Gastroesophageal sphincter (tissue), 4 donors: ENCODE measurements around the gene YPEL1. TPM values are rescaled to one million over a fixed set of nuclear protein-coding genes. Genes with fewer than 3 reads are reported as not detected.

Source experiments
- ATAC-seq: fragments of 150-250 bp; one replicate; pipeline ENCODE4 v1.9.1; 2016; ENCODE audit warnings: mild to moderate bottlenecking, moderate library complexity
- H3K27ac ChIP-seq, 4 donors: fragments of 200-600 bp; sonication (generic) in 3 of 4; 1 replicate in 3 of 4; 2 replicates in 1 of 4; pipeline ENCODE4 v1.5.1; 2016 to 2019
- H3K27me3 ChIP-seq: fragments of 200-600 bp; sonication (generic); one replicate; pipeline ENCODE4 v1.5.1; 2019
- H3K36me3 ChIP-seq, 2 donors: fragments of 200-600 bp; sonication (generic); one replicate each; pipeline ENCODE4 v1.5.1; 2019; ENCODE audit warnings: control low read depth in 1 of 2
- H3K4me1 ChIP-seq, 3 donors: fragments of 200-600 bp; sonication (generic); 1 replicate in 2 of 3; 2 replicates in 1 of 3; pipeline ENCODE4 v1.5.1; 2016 to 2019; ENCODE audit warnings: control low read depth in 2 of 3
- H3K4me3 ChIP-seq, 2 donors: fragments of 200-600 bp; sonication (generic); one replicate each; pipeline ENCODE4 v1.5.1; 2019; ENCODE audit warnings: mild to moderate bottlenecking in 1 of 2, moderate library complexity in 1 of 2
- H3K9me3 ChIP-seq, 3 donors: fragments of 200-600 bp; sonication (generic); one replicate each; pipeline ENCODE4 v1.5.1; 2017 to 2019; ENCODE audit warnings: control low read depth in 2 of 3
- CTCF ChIP-seq, 4 experiments: fragments of 200-600 bp in 2 of 4; fragments of 450-650 bp in 2 of 4; sonication (generic) in 1 of 4; IDR thresholded peaks; one replicate each; pipeline ENCODE4 v1.5.1; 2017 to 2019; ENCODE audit warnings: antibody characterized with exemption in 4 of 4, mild to moderate bottlenecking in 2 of 4, moderate library complexity in 2 of 4
- EP300 ChIP-seq: sonication (generic); formaldehyde crosslinking; IDR thresholded peaks from one replicate; pipeline ENCODE4 v1.6.1; 2017; ENCODE audit warnings: antibody characterized with exemption, mild to moderate bottlenecking
- POLR2A ChIP-seq, 2 donors: fragments of 450-650 bp; IDR thresholded peaks; one replicate each; pipeline ENCODE4 v1.6.1; 2017; ENCODE audit warnings: antibody characterized with exemption in 2 of 2, mild to moderate bottlenecking in 2 of 2, moderate library complexity in 1 of 2
- POLR2AphosphoS5 ChIP-seq: sonication (generic); formaldehyde crosslinking; IDR thresholded peaks from one replicate; pipeline ENCODE4 v1.6.1; 2017; ENCODE audit warnings: antibody characterized with exemption
- WGBS, 2 donors: methylation state at CpG; one replicate each; pipeline ENCODE4 v1.1.5; 2018; ENCODE audit warnings: low coverage in 1 of 2; 5-methylcytosine and 5-hydroxymethylcytosine counted together
- total RNA-seq, 4 donors: library from RNA; depleted of rRNA; stranded (reverse); fragments of >200 nt; gene quantifications; one replicate each; pipeline ENCODE4 v1.1.0, GENCODE V29; 2016

YPEL1 gene
- total RNA-seq, 4 donors from 2014 or later, result 11.6 to 23.1 (median 15.8) TPM

- H3K27me3 ChIP-seq, result no peaks in the 10 kb centered on the region
- 86% methylated on average over 9 of the region's 9 CpGs; no CpG with 5 or more reads in 1 of the 2 donors for WGBS, 2 donors
- H3K4me1 ChIP-seq, result peaks cover 0 to 24% (median 0%) of the 10 kb centered on the region in 3 donors
- no peaks in the 10 kb centered on the region for H3K9me3 ChIP-seq
- no peak overlapping the region for H3K4me3 ChIP-seq
- TF ChIP-seq EP300 (no peak), CTCF (IDR thresholded peaks at IDR 0.05) (no peak), POLR2A (IDR thresholded peaks at IDR 0.05) (no peak), POLR2AphosphoS5 (no peak)
- no peak for ATAC-seq
- H3K36me3 ChIP-seq, result peaks cover 0 to 48% of the 10 kb centered on the region in 2 donors
- no peak overlapping the region for H3K27ac ChIP-seq
Observed at GRCh38 chr22:21669026-21669425, 66.6 kb downstream of the YPEL1 start.

- H3K27me3 ChIP-seq, result no peaks in the 10 kb centered on the region
- peak overlapping the region in 2 of 4 donors; percentile 93 to 96 for H3K27ac ChIP-seq
- peaks cover 0 to 26% of the 10 kb centered on the region in 2 donors for H3K36me3 ChIP-seq
- no peaks in the 10 kb centered on the region for H3K9me3 ChIP-seq
- WGBS, 2 donors, result 37 to 41% methylated on average over 10 to 12 of the region's 16 CpGs
- peaks cover 0 to 24% (median 0%) of the 10 kb centered on the region in 3 donors for H3K4me1 ChIP-seq
- ATAC-seq, result no peak
- peak overlapping the region; percentile 52 to 78 for H3K4me3 ChIP-seq
- no peak for TF ChIP-seq POLR2A (IDR thresholded peaks at IDR 0.05)
- no peak for TF ChIP-seq EP300
- no peak for TF ChIP-seq CTCF (IDR thresholded peaks at IDR 0.05)
- no peak for TF ChIP-seq POLR2AphosphoS5
Observed at GRCh38 chr22:21666786-21667185, 68.8 kb downstream of the YPEL1 start.

- 89% methylated on average over 16 of the region's 26 CpGs; no CpG with 5 or more reads in 1 of the 2 donors for WGBS, 2 donors
- TF ChIP-seq POLR2AphosphoS5 (no peak), CTCF (IDR thresholded peaks at IDR 0.05) (no peak), POLR2A (IDR thresholded peaks at IDR 0.05) (no peak), EP300 (no peak)
- ATAC-seq, result no peak
Observed at GRCh38 chr22:21665047-21665851, 70.3 kb downstream of the YPEL1 start.

GRCh38 chr22:21663738-21664137, 71.9 kb downstream of the YPEL1 start:
- TF ChIP-seq CTCF (IDR thresholded peaks at IDR 0.05) (no peak), EP300 (no peak), POLR2AphosphoS5 (no peak)
- Histone ChIP-seq H3K36me3 (no peaks in the 10 kb centered on the region), H3K4me1 (peaks cover 0 to 24% (median 0%) of the 10 kb centered on the region in 3 donors), H3K9me3 (no peaks in the 10 kb centered on the region), H3K27me3 (peaks cover 20% of the 10 kb centered on the region), H3K27ac (no peak overlapping the region), H3K4me3 (no peak overlapping the region)
- WGBS, 2 donors, result 100% methylated on average over 2 of the region's 2 CpGs; no CpG with 5 or more reads in 1 of the 2 donors
- ATAC-seq, result no peak

More at GRCh38 chr22:21665047-21665851, 70.3 kb downstream of the YPEL1 start:
- Histone ChIP-seq H3K36me3 (peaks cover 0 to 10% of the 10 kb centered on the region in 2 donors), H3K27me3 (peaks cover 10% of the 10 kb centered on the region), H3K4me1 (peaks cover 0 to 24% (median 0%) of the 10 kb centered on the region in 3 donors), H3K9me3 (no peaks in the 10 kb centered on the region), H3K4me3 (peak overlapping the region; percentile 52 to 78), H3K27ac (peak overlapping the region; percentile 62 to 96 (median 93))

GRCh38 chr22:21661991-21662390, 73.6 kb downstream of the YPEL1 start:
- TF ChIP-seq CTCF (IDR thresholded peaks at IDR 0.05) (no peak), EP300 (no peak), POLR2A (IDR thresholded peaks at IDR 0.05) (no peak), POLR2AphosphoS5 (no peak)
- H3K27me3 ChIP-seq, result peaks cover 38% of the 10 kb centered on the region
- ATAC-seq, result no peak
- H3K9me3 ChIP-seq, result no peaks in the 10 kb centered on the region
- peaks cover 0 to 26% (median 0%) of the 10 kb centered on the region in 3 donors for H3K4me1 ChIP-seq
- no peaks in the 10 kb centered on the region for H3K36me3 ChIP-seq
- no peak overlapping the region for H3K4me3 ChIP-seq
- 89 to 100% methylated on average over 1 to 3 of the region's 5 CpGs for WGBS, 2 donors
- H3K27ac ChIP-seq, result no peak overlapping the region
